GM12874 (cell line): ENCODE results near the gene C13orf46.

Source experiments
- CTCF ChIP-seq: IDR thresholded peaks from 2 replicates; pipeline ENCODE4 v1.5.1; 2011; ENCODE audit warnings: low read depth, mild to moderate bottlenecking, control low read depth, low read length, moderate library complexity; ENCODE audit not compliant: insufficient read depth

Gene C13orf46

GRCh38 chr13:114000151-114001040, 26.5 kb upstream of the C13orf46 start:
- no peak for TF ChIP-seq CTCF

GRCh38 chr13:113999618-113999910, 25.7 kb upstream of the C13orf46 start:
- no peak for TF ChIP-seq CTCF

- no peak for TF ChIP-seq CTCF
These were observed 25.1 kb upstream of the C13orf46 start for GRCh38 chr13:113998781-113999617.

- TF ChIP-seq CTCF = no peak
These were observed 24.2 kb upstream of the C13orf46 start for GRCh38 chr13:113997845-113998751.

- TF ChIP-seq CTCF = no peak
These were observed 23.3 kb upstream of the C13orf46 start for GRCh38 chr13:113996912-113997745.

- TF ChIP-seq CTCF = no peak
These were observed 22.4 kb upstream of the C13orf46 start for GRCh38 chr13:113996081-113996911.
